Measurements from ENCODE around the gene ZGLP1.

DNA sequence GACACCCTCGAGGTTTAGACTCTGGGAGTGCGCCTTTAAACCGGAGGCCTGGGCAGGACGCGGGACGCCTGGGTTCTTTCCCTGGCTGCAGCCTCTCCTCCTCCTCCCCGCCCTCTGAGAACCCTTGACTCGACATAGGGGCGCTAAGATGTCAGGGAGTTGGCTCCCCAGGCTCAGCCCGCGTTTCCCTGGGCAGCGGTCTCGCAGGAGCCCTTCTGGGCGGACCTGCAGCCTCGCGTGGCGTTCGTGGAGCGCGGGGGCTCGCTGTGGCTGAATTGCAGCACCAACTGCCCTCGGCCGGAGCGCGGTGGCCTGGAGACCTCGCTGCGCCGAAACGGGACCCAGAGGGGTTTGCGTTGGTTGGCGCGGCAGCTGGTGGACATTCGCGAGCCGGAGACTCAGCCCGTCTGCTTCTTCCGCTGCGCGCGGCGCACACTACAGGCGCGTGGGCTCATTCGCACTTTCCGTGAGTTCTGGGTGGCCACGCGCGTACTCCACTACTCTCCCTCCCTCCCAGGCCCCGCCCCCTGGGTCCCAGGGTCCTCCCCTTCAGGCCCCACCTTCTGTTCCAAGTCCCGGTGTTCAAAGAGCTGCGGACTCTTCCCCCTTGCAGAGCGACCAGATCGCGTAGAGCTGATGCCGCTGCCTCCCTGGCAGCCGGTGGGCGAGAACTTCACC, 18.6 kb downstream of the ZGLP1 start:
- TF ChIP-seq, protein P1, sequence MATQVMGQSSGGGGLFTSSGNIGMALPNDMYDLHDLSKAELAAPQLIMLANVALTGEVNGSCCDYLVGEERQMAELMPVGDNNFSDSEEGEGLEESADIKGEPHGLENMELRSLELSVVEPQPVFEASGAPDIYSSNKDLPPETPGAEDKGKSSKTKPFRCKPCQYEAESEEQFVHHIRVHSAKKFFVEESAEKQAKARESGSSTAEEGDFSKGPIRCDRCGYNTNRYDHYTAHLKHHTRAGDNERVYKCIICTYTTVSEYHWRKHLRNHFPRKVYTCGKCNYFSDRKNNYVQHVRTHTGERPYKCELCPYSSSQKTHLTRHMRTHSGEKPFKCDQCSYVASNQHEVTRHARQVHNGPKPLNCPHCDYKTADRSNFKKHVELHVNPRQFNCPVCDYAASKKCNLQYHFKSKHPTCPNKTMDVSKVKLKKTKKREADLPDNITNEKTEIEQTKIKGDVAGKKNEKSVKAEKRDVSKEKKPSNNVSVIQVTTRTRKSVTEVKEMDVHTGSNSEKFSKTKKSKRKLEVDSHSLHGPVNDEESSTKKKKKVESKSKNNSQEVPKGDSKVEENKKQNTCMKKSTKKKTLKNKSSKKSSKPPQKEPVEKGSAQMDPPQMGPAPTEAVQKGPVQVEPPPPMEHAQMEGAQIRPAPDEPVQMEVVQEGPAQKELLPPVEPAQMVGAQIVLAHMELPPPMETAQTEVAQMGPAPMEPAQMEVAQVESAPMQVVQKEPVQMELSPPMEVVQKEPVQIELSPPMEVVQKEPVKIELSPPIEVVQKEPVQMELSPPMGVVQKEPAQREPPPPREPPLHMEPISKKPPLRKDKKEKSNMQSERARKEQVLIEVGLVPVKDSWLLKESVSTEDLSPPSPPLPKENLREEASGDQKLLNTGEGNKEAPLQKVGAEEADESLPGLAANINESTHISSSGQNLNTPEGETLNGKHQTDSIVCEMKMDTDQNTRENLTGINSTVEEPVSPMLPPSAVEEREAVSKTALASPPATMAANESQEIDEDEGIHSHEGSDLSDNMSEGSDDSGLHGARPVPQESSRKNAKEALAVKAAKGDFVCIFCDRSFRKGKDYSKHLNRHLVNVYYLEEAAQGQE (IDR thresholded peaks at IDR 0.05; ENCODE audit: low read depth): no peak
- TF ChIP-seq, protein P2, sequence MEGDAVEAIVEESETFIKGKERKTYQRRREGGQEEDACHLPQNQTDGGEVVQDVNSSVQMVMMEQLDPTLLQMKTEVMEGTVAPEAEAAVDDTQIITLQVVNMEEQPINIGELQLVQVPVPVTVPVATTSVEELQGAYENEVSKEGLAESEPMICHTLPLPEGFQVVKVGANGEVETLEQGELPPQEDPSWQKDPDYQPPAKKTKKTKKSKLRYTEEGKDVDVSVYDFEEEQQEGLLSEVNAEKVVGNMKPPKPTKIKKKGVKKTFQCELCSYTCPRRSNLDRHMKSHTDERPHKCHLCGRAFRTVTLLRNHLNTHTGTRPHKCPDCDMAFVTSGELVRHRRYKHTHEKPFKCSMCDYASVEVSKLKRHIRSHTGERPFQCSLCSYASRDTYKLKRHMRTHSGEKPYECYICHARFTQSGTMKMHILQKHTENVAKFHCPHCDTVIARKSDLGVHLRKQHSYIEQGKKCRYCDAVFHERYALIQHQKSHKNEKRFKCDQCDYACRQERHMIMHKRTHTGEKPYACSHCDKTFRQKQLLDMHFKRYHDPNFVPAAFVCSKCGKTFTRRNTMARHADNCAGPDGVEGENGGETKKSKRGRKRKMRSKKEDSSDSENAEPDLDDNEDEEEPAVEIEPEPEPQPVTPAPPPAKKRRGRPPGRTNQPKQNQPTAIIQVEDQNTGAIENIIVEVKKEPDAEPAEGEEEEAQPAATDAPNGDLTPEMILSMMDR (IDR thresholded peaks at IDR 0.05 in 2 of 3, conservative IDR thresholded peaks at IDR 0.05 in 1 of 3; ENCODE audit: borderline replicate concordance in 1 of 3, insufficient read depth in 1 of 3, low read depth in 2 of 3, low read length in 2 of 3): no peak
- TF ChIP-seq, protein P3, sequence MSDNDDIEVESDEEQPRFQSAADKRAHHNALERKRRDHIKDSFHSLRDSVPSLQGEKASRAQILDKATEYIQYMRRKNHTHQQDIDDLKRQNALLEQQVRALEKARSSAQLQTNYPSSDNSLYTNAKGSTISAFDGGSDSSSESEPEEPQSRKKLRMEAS (IDR thresholded peaks at IDR 0.05): peak; percentile 73
- TF ChIP-seq, protein P4, sequence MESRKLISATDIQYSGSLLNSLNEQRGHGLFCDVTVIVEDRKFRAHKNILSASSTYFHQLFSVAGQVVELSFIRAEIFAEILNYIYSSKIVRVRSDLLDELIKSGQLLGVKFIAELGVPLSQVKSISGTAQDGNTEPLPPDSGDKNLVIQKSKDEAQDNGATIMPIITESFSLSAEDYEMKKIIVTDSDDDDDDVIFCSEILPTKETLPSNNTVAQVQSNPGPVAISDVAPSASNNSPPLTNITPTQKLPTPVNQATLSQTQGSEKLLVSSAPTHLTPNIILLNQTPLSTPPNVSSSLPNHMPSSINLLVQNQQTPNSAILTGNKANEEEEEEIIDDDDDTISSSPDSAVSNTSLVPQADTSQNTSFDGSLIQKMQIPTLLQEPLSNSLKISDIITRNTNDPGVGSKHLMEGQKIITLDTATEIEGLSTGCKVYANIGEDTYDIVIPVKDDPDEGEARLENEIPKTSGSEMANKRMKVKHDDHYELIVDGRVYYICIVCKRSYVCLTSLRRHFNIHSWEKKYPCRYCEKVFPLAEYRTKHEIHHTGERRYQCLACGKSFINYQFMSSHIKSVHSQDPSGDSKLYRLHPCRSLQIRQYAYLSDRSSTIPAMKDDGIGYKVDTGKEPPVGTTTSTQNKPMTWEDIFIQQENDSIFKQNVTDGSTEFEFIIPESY (IDR thresholded peaks at IDR 0.05; ENCODE audit: extremely low read depth, insufficient replicate concordance, low read length): no peak
- TF ChIP-seq EZH2 (IDR thresholded peaks at IDR 0.05) (no peak), POLR2A (IDR thresholded peaks at IDR 0.05; ENCODE audit: borderline replicate concordance, extremely low read depth, insufficient read depth, insufficient read length) (no peak), RAD21 (IDR thresholded peaks at IDR 0.05; ENCODE audit: low read depth) (no peak), ZNF274 (IDR thresholded peaks at IDR 0.05; ENCODE audit: low read depth, low read length) (no peak), EZH2phosphoT487 (IDR thresholded peaks at IDR 0.05; ENCODE audit: borderline replicate concordance) (no peak), SP1 (IDR thresholded peaks at IDR 0.05; ENCODE audit: low read depth) (no peak), CEBPB (IDR thresholded peaks at IDR 0.05; ENCODE audit: low read depth) (no peak)
- TF ChIP-seq, protein P5, sequence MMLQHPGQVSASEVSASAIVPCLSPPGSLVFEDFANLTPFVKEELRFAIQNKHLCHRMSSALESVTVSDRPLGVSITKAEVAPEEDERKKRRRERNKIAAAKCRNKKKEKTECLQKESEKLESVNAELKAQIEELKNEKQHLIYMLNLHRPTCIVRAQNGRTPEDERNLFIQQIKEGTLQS (IDR thresholded peaks at IDR 0.05): no peak

Data from HCT116 (cell line).